ENCODE measurements around the gene CALU. TPM values are rescaled to one million over a fixed set of nuclear protein-coding genes. Genes with fewer than 3 reads are reported as not detected.

Gene CALU
- polyA plus RNA-seq, 3 donors = 13.8 to 44.0 (median 33.2) TPM

DNA sequence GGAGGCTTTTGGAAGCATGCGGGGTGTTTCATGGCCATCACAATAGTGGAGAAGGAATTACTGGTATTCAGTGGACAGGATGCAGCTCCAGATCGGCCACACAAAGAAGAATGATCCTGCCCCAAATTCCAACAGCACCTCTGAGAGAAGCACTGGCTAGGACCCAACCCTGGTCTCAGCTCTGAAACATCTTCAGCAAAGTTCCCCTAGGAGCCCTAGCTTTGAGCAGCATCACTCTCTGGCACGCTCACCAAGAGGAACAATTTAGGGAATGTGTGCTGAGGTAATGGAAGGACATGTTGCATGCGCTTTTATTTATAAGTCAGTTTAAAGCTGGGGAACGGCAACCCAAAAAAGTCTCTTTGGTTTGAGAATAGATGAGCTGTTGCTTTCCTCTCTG, 42.0 kb downstream of the CALU start:
- Histone ChIP-seq H3K9me3 (replicated peaks in 1 of 2; ENCODE audit: control insufficient read depth in 1 of 2, insufficient read depth in 1 of 2, low read length in 2 of 2) (peaks cover 0 to 7% of the 10 kb centered on the region in 2 donors), H3K36me3 (replicated peaks in 1 of 2; ENCODE audit: control insufficient read depth in 1 of 2, insufficient read depth in 2 of 2, low read length in 2 of 2) (no peaks in the 10 kb centered on the region), H4K20me1 (ENCODE audit: insufficient read depth, low read length) (no peaks in the 10 kb centered on the region), H2AFZ (ENCODE audit: insufficient read depth, low read depth, low read length, poor library complexity, severe bottlenecking) (no peak overlapping the region), H3K27ac (ENCODE audit: low read depth in 1 of 2, low read length in 2 of 2) (no peak overlapping the region), H3K4me1 (ENCODE audit: control insufficient read depth in 1 of 2, insufficient read depth in 2 of 2, low read length in 2 of 2) (no peaks in the 10 kb centered on the region), H3K27me3 (ENCODE audit: control insufficient read depth in 2 of 2, insufficient read depth in 2 of 2, low read length in 2 of 2) (no peaks in the 10 kb centered on the region), H3K4me2 (replicated peaks; ENCODE audit: extremely low read depth, low read length, poor library complexity, severe bottlenecking) (no peak overlapping the region), H3K79me2 (ENCODE audit: insufficient read depth, low read length) (no peaks in the 10 kb centered on the region), H3K4me3 (replicated peaks in 1 of 3; ENCODE audit: low read depth in 2 of 3, low read length in 3 of 3) (no peak overlapping the region), H3K9ac (ENCODE audit: insufficient read depth, low read length, poor library complexity, severe bottlenecking) (no peak overlapping the region)
- no peak for DNase-seq
- Mint-ChIP-seq H3K27me3 (ENCODE audit: low read depth in 3 of 3) (peaks cover 2 to 8% (median 8%) of the 10 kb centered on the region in 3 donors), H3K36me3 (peaks cover 0 to 4% of the 10 kb centered on the region in 2 donors), H3K9me3 (peaks cover 9 to 25% (median 17%) of the 10 kb centered on the region in 7 donors), H3K4me1 (peaks cover 2% of the 10 kb centered on the region), H3K4me3 (no peak overlapping the region), H3K27ac (no peak overlapping the region)
- TF ChIP-seq, protein P1, sequence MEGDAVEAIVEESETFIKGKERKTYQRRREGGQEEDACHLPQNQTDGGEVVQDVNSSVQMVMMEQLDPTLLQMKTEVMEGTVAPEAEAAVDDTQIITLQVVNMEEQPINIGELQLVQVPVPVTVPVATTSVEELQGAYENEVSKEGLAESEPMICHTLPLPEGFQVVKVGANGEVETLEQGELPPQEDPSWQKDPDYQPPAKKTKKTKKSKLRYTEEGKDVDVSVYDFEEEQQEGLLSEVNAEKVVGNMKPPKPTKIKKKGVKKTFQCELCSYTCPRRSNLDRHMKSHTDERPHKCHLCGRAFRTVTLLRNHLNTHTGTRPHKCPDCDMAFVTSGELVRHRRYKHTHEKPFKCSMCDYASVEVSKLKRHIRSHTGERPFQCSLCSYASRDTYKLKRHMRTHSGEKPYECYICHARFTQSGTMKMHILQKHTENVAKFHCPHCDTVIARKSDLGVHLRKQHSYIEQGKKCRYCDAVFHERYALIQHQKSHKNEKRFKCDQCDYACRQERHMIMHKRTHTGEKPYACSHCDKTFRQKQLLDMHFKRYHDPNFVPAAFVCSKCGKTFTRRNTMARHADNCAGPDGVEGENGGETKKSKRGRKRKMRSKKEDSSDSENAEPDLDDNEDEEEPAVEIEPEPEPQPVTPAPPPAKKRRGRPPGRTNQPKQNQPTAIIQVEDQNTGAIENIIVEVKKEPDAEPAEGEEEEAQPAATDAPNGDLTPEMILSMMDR (IDR thresholded peaks at IDR 0.05) = no peak
- 98% methylated on average over 4 of the region's 5 CpGs for WGBS (ENCODE audit: insufficient coverage)
- intact Hi-C loops (cut with micrococcal nuclease) = no loop called here

DNA sequence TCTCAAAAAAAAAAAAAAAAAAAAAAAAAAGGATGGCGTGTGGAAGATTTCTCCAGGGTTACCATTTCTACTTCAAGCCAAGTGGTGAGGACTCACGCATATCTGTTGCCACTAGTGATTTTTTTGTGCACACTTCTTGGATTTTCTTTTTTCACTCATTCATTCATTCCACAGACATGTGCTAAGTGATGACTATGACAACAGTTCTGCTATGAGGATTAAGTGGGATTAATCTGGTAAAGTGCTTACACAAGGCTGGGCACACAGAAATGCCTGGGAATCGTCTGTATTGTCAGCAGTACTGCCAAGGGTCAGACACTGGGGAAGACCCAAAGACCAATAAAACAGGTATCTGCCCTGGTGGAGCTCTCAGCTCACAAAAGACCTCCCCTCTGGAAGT, 42.7 kb downstream of the CALU start:
- Mint-ChIP-seq H3K9me3 (peaks cover 6 to 24% (median 15%) of the 10 kb centered on the region in 7 donors), H3K27me3 (ENCODE audit: low read depth in 3 of 3) (peaks cover 3 to 14% (median 8%) of the 10 kb centered on the region in 3 donors), H3K4me3 (no peak overlapping the region), H3K36me3 (peaks cover 0 to 4% of the 10 kb centered on the region in 2 donors), H3K27ac (no peak overlapping the region), H3K4me1 (peaks cover 2% of the 10 kb centered on the region)
- no peak overlapping the region for H3K4me3 ChIP-seq (replicated peaks in 1 of 3; ENCODE audit: low read depth in 2 of 3, low read length in 3 of 3)
- no peaks in the 10 kb centered on the region for H3K27me3 ChIP-seq (ENCODE audit: control insufficient read depth in 2 of 2, insufficient read depth in 2 of 2, low read length in 2 of 2)
- TF ChIP-seq, protein P1 (IDR thresholded peaks at IDR 0.05) = no peak
- H3K79me2 ChIP-seq (ENCODE audit: insufficient read depth, low read length) = no peaks in the 10 kb centered on the region
- peaks cover 0 to 7% of the 10 kb centered on the region in 2 donors for H3K9me3 ChIP-seq (replicated peaks in 1 of 2; ENCODE audit: control insufficient read depth in 1 of 2, insufficient read depth in 1 of 2, low read length in 2 of 2)
- no peak overlapping the region for H3K4me2 ChIP-seq (replicated peaks; ENCODE audit: extremely low read depth, low read length, poor library complexity, severe bottlenecking)
- intact Hi-C loops (cut with micrococcal nuclease) = no loop called here
- no peak overlapping the region for H3K9ac ChIP-seq (ENCODE audit: insufficient read depth, low read length, poor library complexity, severe bottlenecking)
- H3K4me1 ChIP-seq (ENCODE audit: control insufficient read depth in 1 of 2, insufficient read depth in 2 of 2, low read length in 2 of 2) = no peaks in the 10 kb centered on the region
- H4K20me1 ChIP-seq (ENCODE audit: insufficient read depth, low read length) = no peaks in the 10 kb centered on the region
- WGBS (ENCODE audit: insufficient coverage) = 100% methylated on average over 1 of the region's 3 CpGs
- no peak overlapping the region for H3K27ac ChIP-seq (ENCODE audit: low read depth in 1 of 2, low read length in 2 of 2)
- H2AFZ ChIP-seq (ENCODE audit: insufficient read depth, low read depth, low read length, poor library complexity, severe bottlenecking) = no peak overlapping the region
- no peaks in the 10 kb centered on the region for H3K36me3 ChIP-seq (replicated peaks in 1 of 2; ENCODE audit: control insufficient read depth in 1 of 2, insufficient read depth in 2 of 2, low read length in 2 of 2)
- no peak for DNase-seq

Measured in CD14-positive monocyte (primary cell).